GM18526 (cell line): ENCODE data around the gene EFNA1.

Experiments used
- POLR2A ChIP-seq: IDR thresholded peaks from 3 replicates; pipeline ENCODE4 v1.6.1; 2011; ENCODE audit not compliant: insufficient read length; ENCODE audit errors: extremely low read depth

The EFNA1 gene

GRCh38 chr1:155166051-155166470 lies 38.4 kb downstream of the EFNA1 start:
- no peak for TF ChIP-seq POLR2A

GRCh38 chr1:155166471-155167165 lies 38.9 kb downstream of the EFNA1 start:
- TF ChIP-seq POLR2A = no peak

GRCh38 chr1:155167166-155168104 lies 39.8 kb downstream of the EFNA1 start:
- peak; percentile 15 for TF ChIP-seq POLR2A

- no peak for TF ChIP-seq POLR2A
Observed at GRCh38 chr1:155168456-155169210, 41.0 kb downstream of the EFNA1 start.

DNA sequence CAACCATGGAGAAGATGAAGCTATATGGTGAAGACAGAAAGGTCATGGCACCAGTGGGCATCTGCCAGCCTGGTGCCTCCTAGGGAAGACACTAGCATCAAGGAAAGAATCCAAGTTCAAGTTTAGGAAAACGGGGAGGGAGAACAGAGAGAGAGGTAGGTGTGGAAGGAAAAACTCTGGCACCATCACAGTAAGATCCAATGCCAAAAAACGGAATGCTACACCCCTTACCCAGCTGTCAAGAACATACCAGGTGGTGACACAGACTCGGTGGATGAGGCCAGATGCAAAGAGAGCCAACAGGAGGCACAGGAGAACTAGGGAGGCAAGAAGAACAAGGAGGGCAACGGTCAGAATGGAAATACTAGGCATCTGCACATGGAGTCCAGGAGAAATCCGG lies 41.9 kb downstream of the EFNA1 start:
- no peak for TF ChIP-seq POLR2A

GRCh38 chr1:155170101-155170785 lies 42.6 kb downstream of the EFNA1 start:
- no peak for TF ChIP-seq POLR2A

DNA sequence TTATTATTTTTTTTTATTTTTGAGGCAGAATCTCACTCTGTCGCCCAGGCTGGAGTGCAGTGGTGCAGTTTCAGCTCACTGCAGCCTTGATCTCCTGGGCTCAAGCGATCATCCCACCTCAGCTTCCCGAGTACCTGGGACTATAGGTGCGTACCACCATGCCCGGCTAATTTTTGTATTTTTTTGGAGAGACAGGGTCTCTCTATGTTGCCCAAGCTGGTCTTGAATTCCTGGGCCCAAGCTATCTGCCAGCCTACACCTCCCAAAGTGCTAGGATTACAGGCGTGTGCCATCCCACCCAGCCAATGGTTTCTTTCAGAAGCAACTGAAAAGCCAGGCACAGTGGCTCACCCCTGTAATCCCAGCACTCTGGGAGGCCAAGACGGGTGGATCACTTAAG lies 43.1 kb downstream of the EFNA1 start:
- no peak for TF ChIP-seq POLR2A

GRCh38 chr1:155171836-155172731 lies 44.4 kb downstream of the EFNA1 start:
- no peak for TF ChIP-seq POLR2A

DNA sequence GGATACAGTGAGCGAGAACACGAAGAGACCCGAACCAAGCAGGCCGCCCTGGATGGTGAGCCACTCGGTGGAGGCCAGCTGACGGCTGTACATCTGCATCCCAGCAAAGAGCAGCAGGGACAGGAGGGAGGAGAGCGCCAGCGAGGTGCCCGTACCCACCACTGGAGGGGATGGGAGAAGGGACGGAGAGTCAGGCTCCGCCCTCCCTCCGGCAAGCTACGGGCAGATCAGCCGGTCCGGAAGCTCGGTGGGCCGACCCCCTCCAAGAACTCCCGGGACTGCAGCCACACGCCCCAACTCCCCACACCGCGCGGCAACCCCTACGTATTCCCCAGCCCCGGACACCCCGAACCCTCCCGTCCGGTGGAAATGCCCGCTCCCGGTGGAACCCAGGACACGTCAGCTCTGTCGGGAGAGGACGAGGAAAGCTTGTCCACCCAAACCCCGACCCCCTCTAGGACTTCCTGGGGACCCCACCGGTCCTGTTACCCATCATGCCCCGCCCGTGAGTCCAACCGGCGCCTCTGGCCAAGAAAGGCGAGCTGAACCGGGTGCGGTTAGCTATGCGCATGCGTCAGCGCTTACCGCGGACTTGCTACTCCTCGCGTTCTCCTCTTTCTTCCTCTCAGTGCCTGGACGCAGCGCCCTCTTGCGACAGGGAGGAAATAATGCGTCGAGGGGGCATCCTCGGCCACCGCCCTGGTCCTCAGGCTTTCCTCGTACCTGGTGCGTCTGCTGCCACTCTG lies 45.2 kb downstream of the EFNA1 start, which contains the start of gene KRTCAP2:
KRTCAP2 (minus strand) TSS at position 573 of the 746 bp plus-strand sequence; CDS start at position 493, 80 bp downstream.
- peak; percentile 84 for TF ChIP-seq POLR2A

DNA sequence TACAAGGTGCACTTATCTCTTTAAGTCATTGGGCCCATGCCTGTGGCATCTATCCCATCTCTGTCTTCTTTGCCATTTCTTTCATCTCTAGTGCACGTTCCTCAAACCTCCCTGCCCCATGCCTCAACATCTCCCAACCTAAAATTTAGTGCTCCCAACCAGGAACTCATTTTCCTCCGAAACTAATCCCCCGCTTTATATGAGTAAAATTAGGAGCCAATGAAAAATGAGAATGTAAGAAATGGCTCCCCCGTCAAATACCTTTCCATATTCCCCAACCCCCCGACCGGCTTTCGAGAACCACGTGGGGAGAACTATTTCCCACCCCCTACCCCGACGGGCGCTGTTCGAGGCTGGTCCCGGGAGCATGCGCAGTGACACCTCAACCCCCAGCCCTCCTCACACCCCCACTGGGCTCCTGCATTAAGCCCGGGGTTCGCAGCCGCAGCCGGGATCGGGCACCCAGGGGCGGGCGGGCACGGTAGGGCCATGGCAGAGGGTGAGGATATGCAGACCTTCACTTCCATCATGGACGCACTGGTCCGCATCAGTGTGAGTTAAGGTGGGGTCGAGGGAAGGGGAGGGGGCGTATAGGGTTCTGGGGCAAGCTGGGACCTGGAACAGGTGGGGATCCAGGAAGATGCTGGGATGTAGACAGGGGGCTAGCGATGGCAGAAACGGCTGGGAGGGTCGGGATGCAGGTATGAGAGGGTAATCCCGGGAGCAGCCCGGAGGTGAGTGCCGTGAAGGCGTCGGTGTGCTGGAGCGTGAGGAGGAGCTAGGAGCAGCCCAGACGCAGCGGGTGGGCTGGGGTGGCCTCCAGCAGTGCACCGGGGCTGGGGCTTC lies 46.0 kb downstream of the EFNA1 start, which contains the start of gene TRIM46:
TRIM46 (plus strand) TSS at position 372 of the 846 bp plus-strand sequence; CDS start at position 490, 118 bp downstream.
- no peak for TF ChIP-seq POLR2A

GRCh38 chr1:155174324-155175280 lies 46.9 kb downstream of the EFNA1 start:
- no peak for TF ChIP-seq POLR2A

GRCh38 chr1:155175281-155175926 lies 47.7 kb downstream of the EFNA1 start:
- no peak for TF ChIP-seq POLR2A
